Hepatocyte (in vitro differentiated cells): ENCODE data around the gene DAB1. TPM values are rescaled to one million over a fixed set of nuclear protein-coding genes. Genes with fewer than 3 reads are reported as not detected.
"Not testable (repeated sequence)": the region's sequence is repeated elsewhere in the genome, so short reads cannot be mapped to it uniquely, and the experiment has no call there.

Experiments
- DNase-seq: peaks from one replicate; pipeline ENCODE4 v3.0.0-alpha.2; 2016; ENCODE audit warnings: low spot score
- H2AFZ ChIP-seq: fragments of 200-600 bp; sonication (generic); 2 replicates; pipeline ENCODE4 v1.6.0; 2016; ENCODE audit warnings: antibody characterized with exemption, mild to moderate bottlenecking
- H3K27ac ChIP-seq: fragments of 200-600 bp; sonication (generic); 2 replicates; pipeline ENCODE4 v1.5.1; 2016; ENCODE audit warnings: mild to moderate bottlenecking
- H3K27me3 ChIP-seq: fragments of 200-600 bp; sonication (generic); 2 replicates; pipeline ENCODE4 v1.6.1; 2016
- H3K36me3 ChIP-seq: fragments of 200-600 bp; sonication (generic); replicated peaks from 2 replicates; pipeline ENCODE4 v1.5.1; 2016; ENCODE audit warnings: low read depth; ENCODE audit not compliant: insufficient read depth
- H3K4me1 ChIP-seq: fragments of 200-600 bp; sonication (generic); 2 replicates; pipeline ENCODE4 v1.5.1; 2016; ENCODE audit warnings: mild to moderate bottlenecking, moderate library complexity; ENCODE audit not compliant: insufficient read depth
- H3K4me2 ChIP-seq: fragments of 200-600 bp; sonication (generic); 2 replicates; pipeline ENCODE4 v1.6.0; 2016
- H3K4me3 ChIP-seq: fragments of 200-600 bp; sonication (generic); 2 replicates; pipeline ENCODE4 v1.5.1; 2016; ENCODE audit warnings: mild to moderate bottlenecking
- H3K79me2 ChIP-seq: fragments of 200-600 bp; sonication (generic); 2 replicates; pipeline ENCODE4 v1.6.0; 2017; ENCODE audit warnings: mild to moderate bottlenecking
- H3K9me2 ChIP-seq: fragments of 200-600 bp; sonication (generic); replicated peaks from 2 replicates; pipeline ENCODE4 v1.6.0; 2017; ENCODE audit warnings: mild to moderate bottlenecking; ENCODE audit not compliant: insufficient read depth
- H3K9me3 ChIP-seq: fragments of 200-600 bp; sonication (generic); 2 replicates; pipeline ENCODE4 v1.5.1; 2016; ENCODE audit warnings: low read depth, mild to moderate bottlenecking
- H4K20me1 ChIP-seq: fragments of 200-600 bp; sonication (generic); 2 replicates; pipeline ENCODE4 v1.6.0; 2016; ENCODE audit warnings: mild to moderate bottlenecking; ENCODE audit not compliant: insufficient read depth, poor library complexity, severe bottlenecking
- EZH2 ChIP-seq: fragments of 200-600 bp; sonication (generic); IDR thresholded peaks from 2 replicates; pipeline ENCODE4 v1.6.1; 2016; ENCODE audit warnings: antibody characterized with exemption, mild to moderate bottlenecking, borderline replicate concordance
- EZH2phosphoT487 ChIP-seq: fragments of 200-600 bp; sonication (generic); IDR thresholded peaks from one replicate; pipeline ENCODE4 v1.6.1; 2018; ENCODE audit warnings: antibody characterized with exemption, mild to moderate bottlenecking, low read depth, moderate library complexity; ENCODE audit not compliant: unreplicated experiment, severe bottlenecking
- WGBS: methylation state at CpG from one replicate; pipeline ENCODE4 v1.1.6; 2016; ENCODE audit warnings: low lambda C conversion rate; ENCODE audit errors: missing lambda C conversion rate; 5-methylcytosine and 5-hydroxymethylcytosine counted together
- polyA plus RNA-seq: library from polyadenylated mRNA; unstranded; fragments of >200 nt; fragmentation: Nextera tagmentation; extraction: Ambion mirVana; gene quantifications from 2 replicates; pipeline ENCODE4 v1.2.1, GENCODE V29; 2016
- total RNA-seq: library from RNA; depleted of rRNA; stranded (reverse); fragments of >200 nt; gene quantifications from 2 replicates; pipeline ENCODE4 v1.2.3, GENCODE V29; 2014
- TF ChIP-seq, protein P1 (sequence below): fragments of 200-600 bp; sonication (generic); IDR thresholded peaks from 2 replicates; pipeline ENCODE4 v1.5.1; 2016; ENCODE audit warnings: antibody characterized with exemption, mild to moderate bottlenecking; ENCODE audit not compliant: poor library complexity

DAB1 gene
- total and polyA plus RNA-seq, 2 experiments from 2014 or later = 19.5 to 37.6 TPM

DNA sequence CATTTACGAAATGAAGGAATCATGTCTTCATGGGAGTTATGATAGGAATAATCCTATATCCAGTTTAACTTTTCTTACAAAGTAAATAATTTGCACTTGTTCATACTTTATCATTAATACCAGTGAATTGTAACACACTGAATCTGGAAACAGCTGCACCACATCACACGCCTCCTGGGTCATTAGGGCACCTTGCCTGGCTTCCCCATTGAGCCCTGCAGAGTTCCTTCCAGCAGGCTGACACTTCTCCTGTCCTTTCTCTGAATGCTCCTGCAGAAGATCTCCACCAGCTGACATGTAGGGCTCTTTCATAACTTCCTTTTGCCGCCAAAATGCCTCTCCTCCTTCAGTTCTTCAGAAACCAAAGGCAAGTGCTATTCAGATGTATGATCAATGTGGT lies 201.1 kb downstream of the DAB1 start:
- TF ChIP-seq, protein P1, sequence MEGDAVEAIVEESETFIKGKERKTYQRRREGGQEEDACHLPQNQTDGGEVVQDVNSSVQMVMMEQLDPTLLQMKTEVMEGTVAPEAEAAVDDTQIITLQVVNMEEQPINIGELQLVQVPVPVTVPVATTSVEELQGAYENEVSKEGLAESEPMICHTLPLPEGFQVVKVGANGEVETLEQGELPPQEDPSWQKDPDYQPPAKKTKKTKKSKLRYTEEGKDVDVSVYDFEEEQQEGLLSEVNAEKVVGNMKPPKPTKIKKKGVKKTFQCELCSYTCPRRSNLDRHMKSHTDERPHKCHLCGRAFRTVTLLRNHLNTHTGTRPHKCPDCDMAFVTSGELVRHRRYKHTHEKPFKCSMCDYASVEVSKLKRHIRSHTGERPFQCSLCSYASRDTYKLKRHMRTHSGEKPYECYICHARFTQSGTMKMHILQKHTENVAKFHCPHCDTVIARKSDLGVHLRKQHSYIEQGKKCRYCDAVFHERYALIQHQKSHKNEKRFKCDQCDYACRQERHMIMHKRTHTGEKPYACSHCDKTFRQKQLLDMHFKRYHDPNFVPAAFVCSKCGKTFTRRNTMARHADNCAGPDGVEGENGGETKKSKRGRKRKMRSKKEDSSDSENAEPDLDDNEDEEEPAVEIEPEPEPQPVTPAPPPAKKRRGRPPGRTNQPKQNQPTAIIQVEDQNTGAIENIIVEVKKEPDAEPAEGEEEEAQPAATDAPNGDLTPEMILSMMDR = no peak
- TF ChIP-seq EZH2 (no peak), EZH2phosphoT487 (no peak)
- no peaks in the 10 kb centered on the region for H3K27me3 ChIP-seq
- H2AFZ ChIP-seq = no peak overlapping the region
- H3K36me3 ChIP-seq = no peaks in the 10 kb centered on the region
- H3K4me1 ChIP-seq = peaks cover 4% of the 10 kb centered on the region
- no peak overlapping the region for H3K4me3 ChIP-seq
- H3K27ac ChIP-seq = no peak overlapping the region
- H3K9me2 ChIP-seq = no peaks in the 10 kb centered on the region
- peaks cover 6% of the 10 kb centered on the region for H3K79me2 ChIP-seq
- WGBS = 85% methylated on average over 3 of the region's 3 CpGs
- H3K4me2 ChIP-seq = no peak overlapping the region
- H3K9me3 ChIP-seq = no peaks in the 10 kb centered on the region
- DNase-seq = no peak
- H4K20me1 ChIP-seq = no peaks in the 10 kb centered on the region

DNA sequence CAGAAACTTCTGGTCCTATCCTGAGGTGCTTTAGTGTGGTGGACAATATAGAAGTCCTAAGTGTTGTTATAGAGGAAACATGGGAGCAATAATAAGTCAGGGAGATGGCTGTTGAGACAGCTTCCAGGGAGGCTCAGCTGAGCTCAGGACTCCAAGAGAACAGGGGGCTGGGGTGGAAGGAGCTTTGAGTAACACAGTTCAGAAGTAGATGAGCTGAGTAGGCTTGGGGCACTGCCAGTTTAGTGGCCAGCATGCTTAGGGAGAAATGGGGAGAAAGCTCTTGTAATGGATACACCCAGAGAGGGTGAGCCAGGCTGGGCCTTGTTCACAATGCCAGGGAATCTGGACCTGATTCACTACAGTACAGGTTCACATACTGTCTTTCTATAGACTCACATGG lies 201.6 kb downstream of the DAB1 start:
- Histone ChIP-seq H3K79me2 (peaks cover 6% of the 10 kb centered on the region), H3K9me3 (no peaks in the 10 kb centered on the region), H2AFZ (no peak overlapping the region), H3K9me2 (no peaks in the 10 kb centered on the region), H3K4me1 (no peaks in the 10 kb centered on the region), H3K4me2 (no peak overlapping the region), H3K27me3 (no peaks in the 10 kb centered on the region), H3K36me3 (no peaks in the 10 kb centered on the region), H4K20me1 (no peaks in the 10 kb centered on the region), H3K27ac (no peak overlapping the region), H3K4me3 (no peak overlapping the region)
- TF ChIP-seq, protein P1 = no peak
- no peak for TF ChIP-seq EZH2phosphoT487
- TF ChIP-seq EZH2 = no peak
- DNase-seq = no peak

DNA sequence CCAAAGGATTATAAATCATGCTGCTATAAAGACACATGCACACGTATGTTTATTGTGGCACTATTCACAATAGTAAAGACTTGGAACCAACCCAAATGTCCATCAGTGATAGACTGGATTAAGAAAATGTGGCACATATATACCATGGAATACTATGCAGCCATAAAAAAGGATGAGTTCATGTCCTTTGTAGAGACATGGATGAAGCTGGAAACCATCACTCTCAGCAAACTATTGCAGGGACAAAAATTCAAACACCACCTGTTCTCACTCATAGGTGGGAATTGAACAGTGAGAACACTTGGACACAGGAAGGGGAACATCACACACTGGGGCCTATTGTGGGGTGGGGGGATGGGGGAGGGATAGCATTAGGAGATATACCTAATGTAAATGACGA lies 203.0 kb downstream of the DAB1 start:
- not testable (repeated sequence) for H3K4me1 ChIP-seq, H4K20me1 ChIP-seq, DNase-seq, H2AFZ ChIP-seq, H3K27me3 ChIP-seq, H3K79me2 ChIP-seq, H3K4me3 ChIP-seq, H3K36me3 ChIP-seq, H3K4me2 ChIP-seq, H3K9me2 ChIP-seq, H3K9me3 ChIP-seq, H3K27ac ChIP-seq
- 91% methylated on average over 1 of the region's 2 CpGs for WGBS

DNA sequence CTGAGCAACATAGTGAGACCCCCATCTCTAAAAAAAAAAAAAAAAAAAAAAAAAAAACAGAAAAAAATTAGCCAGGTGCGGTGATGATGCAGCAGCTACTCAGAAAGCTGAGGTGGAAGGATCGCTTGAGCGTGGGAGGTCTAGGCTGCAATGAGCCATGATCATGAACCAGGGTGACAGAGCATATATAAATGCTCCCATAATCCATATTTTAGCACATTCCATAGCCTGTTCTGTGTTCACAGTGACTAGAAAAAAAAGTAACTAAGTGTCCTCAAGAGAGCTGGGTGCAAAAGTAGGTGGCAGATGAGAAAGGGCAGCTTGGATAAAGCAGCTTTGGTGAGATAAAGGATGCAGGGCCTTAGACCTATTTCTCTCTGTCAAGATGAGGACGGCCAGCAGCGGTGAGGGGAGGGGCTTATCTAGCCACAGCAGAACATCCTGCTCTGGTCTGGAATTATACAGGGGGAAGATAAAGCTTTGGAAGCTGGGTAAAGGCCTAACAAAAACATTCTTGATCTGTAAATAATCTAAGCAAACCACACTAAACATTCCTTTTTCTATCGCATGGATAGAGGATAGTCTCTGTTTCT lies 205.3 kb downstream of the DAB1 start:
- Histone ChIP-seq H3K4me2 (no peak overlapping the region), H3K4me3 (no peak overlapping the region), H3K36me3 (no peaks in the 10 kb centered on the region), H3K4me1 (no peaks in the 10 kb centered on the region), H3K79me2 (peaks cover 6% of the 10 kb centered on the region), H3K27ac (no peak overlapping the region), H2AFZ (no peak overlapping the region), H3K9me2 (no peaks in the 10 kb centered on the region), H4K20me1 (no peaks in the 10 kb centered on the region), H3K9me3 (no peaks in the 10 kb centered on the region), H3K27me3 (no peaks in the 10 kb centered on the region)
- 54% methylated on average over 6 of the region's 6 CpGs for WGBS
- TF ChIP-seq, protein P1 = no peak
- TF ChIP-seq EZH2phosphoT487 = no peak
- TF ChIP-seq EZH2 = no peak
- DNase-seq = peak; percentile 51
